MM.1S (cell line): ENCODE measurements around the gene SYK.
"Not testable (repeated sequence)": the region's sequence is repeated elsewhere in the genome, so short reads cannot be mapped to it uniquely, and the experiment has no call there.

Experiments used
- DNase-seq: peaks from one replicate; pipeline ENCODE4 v3.0.0-alpha.2; 2015
- H2AFZ ChIP-seq: fragments of 300-600 bp; sonication (generic); 2 replicates; pipeline ENCODE4 v1.6.0; 2016; ENCODE audit warnings: antibody characterized with exemption, low read length
- H3F3A ChIP-seq: fragments of 300-600 bp; sonication (generic); 2 replicates; pipeline ENCODE4 v1.6.1; 2016; ENCODE audit warnings: mild to moderate bottlenecking, antibody characterized with exemption, low read length, moderate library complexity, mixed read lengths; ENCODE audit not compliant: insufficient read depth
- H3K27ac ChIP-seq: fragments of 300-600 bp; sonication (generic); 2 replicates; pipeline ENCODE4 v1.5.1; 2016; ENCODE audit warnings: mild to moderate bottlenecking, low read length
- H3K27me3 ChIP-seq: fragments of 300-600 bp; sonication (generic); replicated peaks from 2 replicates; pipeline ENCODE4 v1.6.0; 2016; ENCODE audit warnings: low read length; ENCODE audit not compliant: insufficient read depth
- H3K36me3 ChIP-seq: fragments of 300-600 bp; sonication (generic); replicated peaks from 2 replicates; pipeline ENCODE4 v1.6.1; 2016; ENCODE audit warnings: mild to moderate bottlenecking, low read length, mixed read lengths; ENCODE audit not compliant: insufficient read depth
- H3K4me1 ChIP-seq: fragments of 300-600 bp; sonication (generic); 2 replicates; pipeline ENCODE4 v1.6.1; 2016; ENCODE audit warnings: low read length, mixed read lengths
- H3K4me2 ChIP-seq: fragments of 300-600 bp; sonication (generic); 2 replicates; pipeline ENCODE4 v1.6.0; 2016; ENCODE audit warnings: low read depth, low read length
- H3K4me3 ChIP-seq: fragments of 300-600 bp; sonication (generic); 2 replicates; pipeline ENCODE4 v1.5.1; 2016; ENCODE audit warnings: low read length, mixed read lengths
- H3K79me2 ChIP-seq: fragments of 300-600 bp; sonication (generic); 2 replicates; pipeline ENCODE4 v1.6.1; 2016; ENCODE audit warnings: mixed run types, low read length, mixed read lengths
- H3K9ac ChIP-seq: fragments of 300-600 bp; sonication (generic); 2 replicates; pipeline ENCODE4 v1.6.1; 2016; ENCODE audit warnings: low read length, mixed read lengths
- H3K9me2 ChIP-seq: fragments of 300-600 bp; sonication (generic); replicated peaks from 2 replicates; pipeline ENCODE4 v1.6.1; 2016; ENCODE audit warnings: mild to moderate bottlenecking, low read length, mixed read lengths; ENCODE audit not compliant: insufficient read depth
- H3K9me3 ChIP-seq: fragments of 300-600 bp; sonication (generic); replicated peaks from 2 replicates; pipeline ENCODE4 v1.6.1; 2016; ENCODE audit warnings: mild to moderate bottlenecking, low read length, mixed read lengths; ENCODE audit not compliant: insufficient read depth
- H4K20me1 ChIP-seq: fragments of 300-600 bp; sonication (generic); 2 replicates; pipeline ENCODE4 v1.6.1; 2016; ENCODE audit warnings: mild to moderate bottlenecking, low read length, moderate library complexity, mixed read lengths; ENCODE audit not compliant: insufficient read depth
- EZH2 ChIP-seq: fragments of 300-600 bp; sonication (generic); optimal IDR thresholded peaks from 2 replicates; pipeline ENCODE3; 2017; ENCODE audit warnings: low read depth, mild to moderate bottlenecking, antibody characterized with exemption, low read length, mixed read lengths
- EZH2phosphoT487 ChIP-seq: fragments of 300-600 bp; sonication (generic); IDR thresholded peaks from 2 replicates; pipeline ENCODE4 v1.6.1; 2018; ENCODE audit warnings: antibody characterized with exemption, low read length
- TF ChIP-seq, protein P1 (sequence below): fragments of 300-600 bp; sonication (generic); IDR thresholded peaks from 2 replicates; pipeline ENCODE4 v1.5.1; 2016; ENCODE audit warnings: antibody characterized with exemption, low read length, mixed read lengths

Gene SYK

GRCh38 chr9:90818279-90818678, 16.7 kb downstream of the SYK start:
- Histone ChIP-seq H3K9me2 (no peaks in the 10 kb centered on the region), H3K4me1 (no peaks in the 10 kb centered on the region), H2AFZ (no peak overlapping the region), H3F3A (no peaks in the 10 kb centered on the region), H3K27ac (no peak overlapping the region), H3K36me3 (no peaks in the 10 kb centered on the region), H3K4me2 (no peak overlapping the region), H3K9ac (no peak overlapping the region), H3K9me3 (no peaks in the 10 kb centered on the region), H3K4me3 (no peak overlapping the region), H3K27me3 (no peaks in the 10 kb centered on the region), H3K79me2 (peaks cover 54% of the 10 kb centered on the region), H4K20me1 (no peaks in the 10 kb centered on the region)
- DNase-seq = no peak
- TF ChIP-seq EZH2phosphoT487 (no peak), EZH2 (no peak)
- TF ChIP-seq, protein P1, sequence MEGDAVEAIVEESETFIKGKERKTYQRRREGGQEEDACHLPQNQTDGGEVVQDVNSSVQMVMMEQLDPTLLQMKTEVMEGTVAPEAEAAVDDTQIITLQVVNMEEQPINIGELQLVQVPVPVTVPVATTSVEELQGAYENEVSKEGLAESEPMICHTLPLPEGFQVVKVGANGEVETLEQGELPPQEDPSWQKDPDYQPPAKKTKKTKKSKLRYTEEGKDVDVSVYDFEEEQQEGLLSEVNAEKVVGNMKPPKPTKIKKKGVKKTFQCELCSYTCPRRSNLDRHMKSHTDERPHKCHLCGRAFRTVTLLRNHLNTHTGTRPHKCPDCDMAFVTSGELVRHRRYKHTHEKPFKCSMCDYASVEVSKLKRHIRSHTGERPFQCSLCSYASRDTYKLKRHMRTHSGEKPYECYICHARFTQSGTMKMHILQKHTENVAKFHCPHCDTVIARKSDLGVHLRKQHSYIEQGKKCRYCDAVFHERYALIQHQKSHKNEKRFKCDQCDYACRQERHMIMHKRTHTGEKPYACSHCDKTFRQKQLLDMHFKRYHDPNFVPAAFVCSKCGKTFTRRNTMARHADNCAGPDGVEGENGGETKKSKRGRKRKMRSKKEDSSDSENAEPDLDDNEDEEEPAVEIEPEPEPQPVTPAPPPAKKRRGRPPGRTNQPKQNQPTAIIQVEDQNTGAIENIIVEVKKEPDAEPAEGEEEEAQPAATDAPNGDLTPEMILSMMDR = no peak

GRCh38 chr9:90820406-90820805, 18.8 kb downstream of the SYK start:
- not testable (repeated sequence) for H3K36me3 ChIP-seq, H2AFZ ChIP-seq, H3K9me3 ChIP-seq, H3K9ac ChIP-seq, H3K27ac ChIP-seq, H3K4me3 ChIP-seq, H3K27me3 ChIP-seq, H3K4me1 ChIP-seq, DNase-seq, H3K9me2 ChIP-seq, H3K4me2 ChIP-seq, H3F3A ChIP-seq, H4K20me1 ChIP-seq
- peaks cover 37% of the 10 kb centered on the region for H3K79me2 ChIP-seq

- H2AFZ ChIP-seq, H4K20me1 ChIP-seq, H3K4me1 ChIP-seq, H3K4me3 ChIP-seq, H3K9me2 ChIP-seq, H3K27me3 ChIP-seq, H3F3A ChIP-seq, H3K9ac ChIP-seq, H3K9me3 ChIP-seq, H3K36me3 ChIP-seq, DNase-seq, H3K27ac ChIP-seq, H3K4me2 ChIP-seq: not testable (repeated sequence)
- peaks cover 29% of the 10 kb centered on the region for H3K79me2 ChIP-seq
Measured at GRCh38 chr9:90821236-90821635, 19.6 kb downstream of the SYK start.

GRCh38 chr9:90821697-90822096, 20.1 kb downstream of the SYK start:
- Histone ChIP-seq H3K79me2 (peaks cover 24% of the 10 kb centered on the region), H4K20me1 (no peaks in the 10 kb centered on the region), H2AFZ (no peak overlapping the region), H3K36me3 (no peaks in the 10 kb centered on the region), H3K27me3 (no peaks in the 10 kb centered on the region), H3K9me2 (no peaks in the 10 kb centered on the region), H3K27ac (no peak overlapping the region), H3K9ac (no peak overlapping the region), H3K9me3 (no peaks in the 10 kb centered on the region), H3K4me1 (peaks cover 2% of the 10 kb centered on the region; the same call in 1 of the 2 replicates), H3F3A (no peaks in the 10 kb centered on the region), H3K4me2 (no peak overlapping the region), H3K4me3 (no peak overlapping the region)
- TF ChIP-seq, protein P1 = no peak
- no peak for TF ChIP-seq EZH2
- no peak for TF ChIP-seq EZH2phosphoT487
- no peak for DNase-seq
